Effector memory CD4-positive, alpha-beta T cell (primary cell): Measurements from ENCODE around the gene PTPRM.

Experiments
- DNase-seq, 3 donors: peaks; one replicate each; pipeline ENCODE4 v3.0.0-alpha.2; 2020
- H3K27ac ChIP-seq: 2 replicates; pipeline ENCODE4 v1.7.0; 2013; ENCODE audit warnings: mild to moderate bottlenecking, low read length, moderate library complexity; ENCODE audit not compliant: insufficient read depth, poor library complexity, severe bottlenecking
- H3K27me3 ChIP-seq: replicated peaks from 2 replicates; pipeline ENCODE4 v1.7.0; 2013; ENCODE audit warnings: mild to moderate bottlenecking, low read length; ENCODE audit not compliant: insufficient read depth, control insufficient read depth, poor library complexity, severe bottlenecking
- H3K36me3 ChIP-seq: 2 replicates; pipeline ENCODE4 v1.7.0; 2013; ENCODE audit warnings: mild to moderate bottlenecking, low read length, moderate library complexity; ENCODE audit not compliant: control insufficient read depth, insufficient read depth
- H3K4me1 ChIP-seq: 2 replicates; pipeline ENCODE4 v1.7.0; 2013; ENCODE audit warnings: low read length, mild to moderate bottlenecking; ENCODE audit not compliant: control insufficient read depth, insufficient read depth, poor library complexity, severe bottlenecking
- H3K4me3 ChIP-seq: 2 replicates; pipeline ENCODE4 v1.7.0; 2013; ENCODE audit warnings: low read length, low read depth, mild to moderate bottlenecking; ENCODE audit not compliant: insufficient read depth, poor library complexity, severe bottlenecking
- H3K9me3 ChIP-seq: 2 replicates; pipeline ENCODE4 v1.7.0; 2013; ENCODE audit warnings: mild to moderate bottlenecking, low read length, moderate library complexity; ENCODE audit not compliant: control insufficient read depth

PTPRM gene

GRCh38 chr18:7885865-7886264 lies 318.7 kb downstream of the PTPRM start:
- DNase-seq, result no peak
- Histone ChIP-seq H3K4me3 (no peak overlapping the region), H3K27ac (no peak overlapping the region), H3K36me3 (no peaks in the 10 kb centered on the region), H3K4me1 (no peaks in the 10 kb centered on the region), H3K27me3 (peaks cover 2% of the 10 kb centered on the region), H3K9me3 (no peaks in the 10 kb centered on the region)

- Histone ChIP-seq H3K9me3 (no peaks in the 10 kb centered on the region), H3K4me1 (no peaks in the 10 kb centered on the region), H3K27ac (no peak overlapping the region), H3K27me3 (peaks cover 2% of the 10 kb centered on the region), H3K36me3 (no peaks in the 10 kb centered on the region), H3K4me3 (no peak overlapping the region)
- DNase-seq, result no peak
These were observed 319.3 kb downstream of the PTPRM start for GRCh38 chr18:7886436-7886835.

- no peak overlapping the region for H3K27ac ChIP-seq
- H3K36me3 ChIP-seq, result no peaks in the 10 kb centered on the region
- no peaks in the 10 kb centered on the region for H3K9me3 ChIP-seq
- H3K4me3 ChIP-seq, result no peak overlapping the region
- no peaks in the 10 kb centered on the region for H3K4me1 ChIP-seq
- DNase-seq, result no peak
- H3K27me3 ChIP-seq, result no peaks in the 10 kb centered on the region
These were observed 322.4 kb downstream of the PTPRM start for GRCh38 chr18:7889515-7889914.

GRCh38 chr18:7890075-7890474 lies 323.0 kb downstream of the PTPRM start:
- no peak overlapping the region for H3K27ac ChIP-seq
- no peaks in the 10 kb centered on the region for H3K27me3 ChIP-seq
- no peak overlapping the region for H3K4me3 ChIP-seq
- no peaks in the 10 kb centered on the region for H3K36me3 ChIP-seq
- H3K4me1 ChIP-seq, result no peaks in the 10 kb centered on the region
- H3K9me3 ChIP-seq, result no peaks in the 10 kb centered on the region
- DNase-seq, result no peak

- H3K27ac ChIP-seq, result no peak overlapping the region
- H3K36me3 ChIP-seq, result no peaks in the 10 kb centered on the region
- H3K9me3 ChIP-seq, result no peaks in the 10 kb centered on the region
- no peaks in the 10 kb centered on the region for H3K27me3 ChIP-seq
- DNase-seq, result no peak
- no peak overlapping the region for H3K4me3 ChIP-seq
- H3K4me1 ChIP-seq, result no peaks in the 10 kb centered on the region
These were observed 325.4 kb downstream of the PTPRM start for GRCh38 chr18:7892556-7892955.

GRCh38 chr18:7894592-7894991 lies 327.5 kb downstream of the PTPRM start:
- Histone ChIP-seq H3K27me3 (no peaks in the 10 kb centered on the region), H3K4me3 (no peak overlapping the region), H3K27ac (no peak overlapping the region), H3K36me3 (no peaks in the 10 kb centered on the region), H3K4me1 (no peaks in the 10 kb centered on the region), H3K9me3 (no peaks in the 10 kb centered on the region)
- no peak for DNase-seq

GRCh38 chr18:7895346-7895745 lies 328.2 kb downstream of the PTPRM start:
- H3K27me3 ChIP-seq, result no peaks in the 10 kb centered on the region
- DNase-seq, result no peak
- H3K36me3 ChIP-seq, result no peaks in the 10 kb centered on the region
- no peaks in the 10 kb centered on the region for H3K9me3 ChIP-seq
- no peak overlapping the region for H3K27ac ChIP-seq
- no peak overlapping the region for H3K4me3 ChIP-seq
- H3K4me1 ChIP-seq, result no peaks in the 10 kb centered on the region

GRCh38 chr18:7896161-7896560 lies 329.0 kb downstream of the PTPRM start:
- Histone ChIP-seq H3K4me1 (no peaks in the 10 kb centered on the region), H3K36me3 (no peaks in the 10 kb centered on the region), H3K27ac (no peak overlapping the region), H3K27me3 (no peaks in the 10 kb centered on the region), H3K4me3 (no peak overlapping the region), H3K9me3 (no peaks in the 10 kb centered on the region)
- no peak for DNase-seq

GRCh38 chr18:7896805-7897518 lies 329.8 kb downstream of the PTPRM start:
- no peaks in the 10 kb centered on the region for H3K27me3 ChIP-seq

GRCh38 chr18:7898181-7898580 lies 331.1 kb downstream of the PTPRM start:
- no peaks in the 10 kb centered on the region for H3K36me3 ChIP-seq
- H3K9me3 ChIP-seq, result no peaks in the 10 kb centered on the region
- no peak overlapping the region for H3K27ac ChIP-seq
- DNase-seq, result no peak
- H3K4me1 ChIP-seq, result no peaks in the 10 kb centered on the region
- no peak overlapping the region for H3K4me3 ChIP-seq
- H3K27me3 ChIP-seq, result no peaks in the 10 kb centered on the region

More at GRCh38 chr18:7896805-7897518, 329.8 kb downstream of the PTPRM start:
- no peaks in the 10 kb centered on the region for H3K9me3 ChIP-seq
- H3K4me1 ChIP-seq, result no peaks in the 10 kb centered on the region
- H3K36me3 ChIP-seq, result no peaks in the 10 kb centered on the region
- H3K27ac ChIP-seq, result no peak overlapping the region
- no peak overlapping the region for H3K4me3 ChIP-seq
- no peak for DNase-seq
